Epithelial cell of proximal tubule (primary cell): ENCODE data around the gene PHC1. TPM values are rescaled to one million over a fixed set of nuclear protein-coding genes. Genes with fewer than 3 reads are reported as not detected.

Source experiments
- DNase-seq: peaks from one replicate; pipeline ENCODE4 v3.0.0-alpha.2; 2011; ENCODE audit warnings: low read depth
- H3K4me3 ChIP-seq: 2 replicates; pipeline ENCODE4 v1.5.1; 2011; ENCODE audit warnings: low read depth, mild to moderate bottlenecking, low read length
- CTCF ChIP-seq: conservative IDR thresholded peaks from 2 replicates; pipeline ENCODE4 v1.5.1; 2012; ENCODE audit warnings: low read depth, mild to moderate bottlenecking, low read length
- total RNA-seq: library from RNA; depleted of rRNA; stranded (reverse); fragments of >200 nt; gene quantifications from 2 replicates; pipeline ENCODE4 v1.2.3, GENCODE V29; 2015

PHC1 gene
- total RNA-seq, 1 donor from 2014 or later = 31.0 TPM

- DNase-seq = no peak
- no peak for TF ChIP-seq CTCF
Measured at GRCh38 chr12:8987163-8987562, 72.9 kb downstream of the PHC1 start.

GRCh38 chr12:8987685-8988084, 73.4 kb downstream of the PHC1 start:
- no peak for DNase-seq
- no peak for TF ChIP-seq CTCF
- H3K4me3 ChIP-seq = no peak overlapping the region

More at GRCh38 chr12:8987163-8987562, 72.9 kb downstream of the PHC1 start:
- H3K4me3 ChIP-seq = no peak overlapping the region

- DNase-seq = no peak
- H3K4me3 ChIP-seq = no peak within 1 kb of the TSS
- no peak for TF ChIP-seq CTCF
Measured at GRCh38 chr12:8989413-8989812, 75.1 kb downstream of the PHC1 start, which contains the start of gene KLRG1. TSS of gene KLRG1 (plus strand) at chr12:8989546. CDS start at chr12:8989636, 90 bp downstream.

Other genes starting within 250 kb of the PHC1 start
- gene RIMKLB, start 216.5 kb upstream of the PHC1 start, total RNA-seq = 19.8 and 34.0 TPM in 2 replicates
- 0.22 TPM in 1 of 2 replicates, not detected in the other for gene A2ML1, start 91.9 kb upstream of the PHC1 start, total RNA-seq
- 114 and 118 TPM in 2 replicates for gene M6PR, start 35.1 kb downstream of the PHC1 start, total RNA-seq
- gene KLRG1, start 75.0 kb downstream of the PHC1 start, total RNA-seq = 0.65 and 1.2 TPM in 2 replicates
- 0.17 and 0.29 TPM in 2 replicates for gene A2M, start 201.4 kb downstream of the PHC1 start, total RNA-seq